ENCODE measurements around the gene TFB2M. TPM values are rescaled to one million over a fixed set of nuclear protein-coding genes. Genes with fewer than 3 reads are reported as not detected.

TFB2M gene
- total and polyA plus RNA-seq, 2 of the 13 experiments (the other 11 are each of a cell fraction or from before 2014, with no cell fraction given) = 15.7 to 31.4 TPM

GRCh38 chr1:246602194-246602593 lies 36.1 kb upstream of the TFB2M start:
- WGBS (ENCODE audit: low lambda C conversion rate) = 98% methylated on average over 2 of the region's 3 CpGs
- TF ChIP-seq ZNF496 (CRISPR knock-in tag; IDR thresholded peaks at IDR 0.05; ENCODE audit: insufficient replicate concordance) = no peak
- TF ChIP-seq ZZZ3 (CRISPR knock-in tag; IDR thresholded peaks at IDR 0.05; ENCODE audit: borderline replicate concordance) = no peak
- no peak for TF ChIP-seq USF2 (IDR thresholded peaks at IDR 0.05; ENCODE audit: low read depth, low read length)
- TF ChIP-seq USF2 (CRISPR knock-in tag; IDR thresholded peaks at IDR 0.05; ENCODE audit: borderline replicate concordance) = no peak
- no peak for TF ChIP-seq ZUFSP (CRISPR knock-in tag; IDR thresholded peaks at IDR 0.05; ENCODE audit: borderline replicate concordance)
- no peak for TF ChIP-seq BRF2 (CRISPR knock-in tag; IDR thresholded peaks at IDR 0.05)
- TF ChIP-seq ZMAT3 (CRISPR knock-in tag; conservative IDR thresholded peaks at IDR 0.05) = no peak
- TF ChIP-seq ZSCAN5A (CRISPR knock-in tag; IDR thresholded peaks at IDR 0.05; ENCODE audit: borderline replicate concordance) = no peak
- TF ChIP-seq JARID2 (CRISPR knock-in tag; IDR thresholded peaks at IDR 0.05; ENCODE audit: insufficient replicate concordance) = no peak
- CTCF ChIA-PET (ENCODE audit: low intra/inter-chr PET ratio, low total read pairs) = no interaction called here
- H3K27me3 ChIP-seq (ENCODE audit: control insufficient read depth in 1 of 2, insufficient read depth in 2 of 2, low read length in 2 of 2) = no peaks in the 10 kb centered on the region
- no peak for DNase-seq (ENCODE audit: low spot score)
- no peak overlapping the region for H3K9ac ChIP-seq (ENCODE audit: insufficient read depth, low read depth, low read length)
- no peaks in the 10 kb centered on the region for H4K20me1 ChIP-seq (ENCODE audit: insufficient read depth, low read length)
- intact Hi-C loops (cut with micrococcal nuclease; ENCODE audit: unreplicated experiment) (loop anchor here (5.0 kb wide), 1 partner anchor 35 kb away; the partner anchor contains the start of genes CNST and TFB2M), in situ Hi-C loops (cut with HindIII; ENCODE audit: extremely low pct_ligation_motif_present, low pct_unique_long_range_greater_than_20kb) (no loop called here)
- peaks cover 1 to 8% of the 10 kb centered on the region in 2 experiments; a peak in 2 of 5 replicates for H3K36me3 ChIP-seq (replicated peaks in 1 of 2; ENCODE audit: control insufficient read depth in 1 of 2, insufficient read depth in 2 of 2, low read length in 2 of 2)
- no peak for ATAC-seq
- H3K9me3 ChIP-seq (ENCODE audit: low read length) = 0 out of 2 replicates have a peak, but pooled peaks cover 4% of the 10 kb centered on the region
- no peaks in the 10 kb centered on the region for H3K4me1 ChIP-seq (ENCODE audit: insufficient read depth, low read length)
- no peak for FAIRE-seq
- H2AFZ ChIP-seq (ENCODE audit: low read length) = no peak overlapping the region
- H3K4me2 ChIP-seq (ENCODE audit: low read depth, low read length) = no peak overlapping the region
- H3K4me3 ChIP-seq (replicated peaks in 1 of 3; ENCODE audit: insufficient read depth in 1 of 3, low read depth in 2 of 3, low read length in 3 of 3) = no peak overlapping the region
- no peak overlapping the region for H3K27ac ChIP-seq (ENCODE audit: extremely low read length, insufficient read depth, low read length)
- no TSS peak for BruUV-seq (replicated peaks)
- H3K79me2 ChIP-seq (ENCODE audit: insufficient read depth, low read length) = peaks cover 3% of the 10 kb centered on the region
- POLR2A ChIA-PET = no interaction called here
